GM18867 (cell line): ENCODE results near the gene RPS6KA4.

Experiments
- ATAC-seq: cut with Tn5 transposase; IDR thresholded peaks from one replicate; pipeline ENCODE4 v1.9.1; 2021; ENCODE audit warnings: mild to moderate bottlenecking, moderate library complexity; ENCODE audit not compliant: unreplicated experiment

RPS6KA4 gene

DNA sequence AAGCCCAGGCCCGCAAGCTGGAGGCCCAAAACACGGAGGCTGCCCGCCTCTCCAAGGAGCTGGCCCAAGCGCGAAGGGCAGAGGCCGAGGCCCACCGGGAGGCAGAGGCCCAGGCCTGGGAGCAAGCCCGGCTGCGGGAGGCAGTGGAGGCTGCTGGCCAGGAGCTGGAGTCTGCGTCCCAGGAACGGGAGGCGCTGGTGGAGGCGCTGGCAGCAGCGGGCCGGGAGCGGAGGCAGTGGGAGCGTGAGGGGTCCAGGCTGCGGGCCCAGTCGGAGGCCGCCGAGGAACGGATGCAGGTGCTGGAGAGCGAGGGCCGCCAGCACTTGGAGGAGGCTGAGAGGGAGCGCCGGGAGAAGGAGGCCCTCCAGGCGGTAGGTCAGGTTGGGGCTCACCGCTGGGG, 14.2 kb upstream of the RPS6KA4 start:
- no peak for ATAC-seq

- ATAC-seq, result no peak
Measured at GRCh38 chr11:64347193-64347867, 11.6 kb upstream of the RPS6KA4 start.

DNA sequence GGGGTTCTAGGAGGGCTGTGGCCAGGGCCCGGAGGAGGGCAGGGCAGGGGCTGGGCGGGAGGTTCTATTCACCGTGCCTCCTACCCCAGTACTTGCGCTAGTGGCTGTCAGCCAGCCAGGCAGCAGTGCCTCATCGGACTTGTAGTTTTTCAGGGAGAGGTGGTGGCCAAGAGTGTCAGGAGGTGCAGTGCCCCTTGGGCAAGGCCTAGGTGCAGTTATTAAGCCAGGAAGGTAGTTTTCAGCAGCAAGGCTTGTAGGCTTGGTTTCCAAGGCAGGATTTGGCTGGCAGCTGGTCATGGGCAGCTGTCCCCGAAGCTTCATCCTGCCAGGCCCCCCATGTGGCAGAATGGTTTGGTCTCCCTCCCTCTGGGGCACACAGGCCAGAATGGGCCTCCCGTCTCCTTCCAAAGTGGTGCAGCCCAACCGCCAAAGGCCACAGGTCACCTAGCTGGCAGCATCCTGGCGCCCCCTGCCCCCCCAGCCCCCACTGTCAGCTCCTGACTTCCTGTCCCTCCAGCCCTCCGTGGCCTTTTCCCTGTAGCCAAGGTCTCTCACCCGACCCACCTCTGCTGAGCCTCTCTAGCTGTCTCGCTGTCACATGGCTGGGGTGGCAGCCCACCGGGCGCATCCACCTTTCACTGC, 10.5 kb upstream of the RPS6KA4 start:
- ATAC-seq, result no peak

- ATAC-seq, result no peak
Measured at GRCh38 chr11:64349025-64349387, 10.0 kb upstream of the RPS6KA4 start.

DNA sequence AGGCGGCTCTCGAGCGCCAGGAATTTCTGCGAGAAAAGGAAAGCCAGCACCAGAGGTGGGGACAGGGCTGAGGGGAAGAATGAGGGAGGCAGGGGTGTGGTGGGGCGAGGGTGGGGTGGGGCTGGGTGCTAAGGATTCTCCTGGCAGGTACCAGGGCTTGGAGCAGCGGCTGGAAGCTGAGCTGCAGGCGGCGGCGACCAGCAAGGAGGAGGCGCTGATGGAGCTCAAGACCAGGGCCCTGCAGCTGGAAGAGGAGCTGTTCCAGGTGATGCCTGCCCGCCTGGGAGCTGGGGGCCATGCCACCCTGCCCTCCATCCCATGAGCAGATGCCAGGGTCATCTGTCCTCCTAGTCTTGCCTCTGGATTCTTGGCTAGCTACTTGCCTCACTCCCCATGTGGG, 9.6 kb upstream of the RPS6KA4 start:
- no peak for ATAC-seq

- ATAC-seq, result no peak
Measured at GRCh38 chr11:64351136-64351631, 7.8 kb upstream of the RPS6KA4 start.

- no peak for ATAC-seq
Measured at GRCh38 chr11:64352099-64352994, 6.6 kb upstream of the RPS6KA4 start.

DNA sequence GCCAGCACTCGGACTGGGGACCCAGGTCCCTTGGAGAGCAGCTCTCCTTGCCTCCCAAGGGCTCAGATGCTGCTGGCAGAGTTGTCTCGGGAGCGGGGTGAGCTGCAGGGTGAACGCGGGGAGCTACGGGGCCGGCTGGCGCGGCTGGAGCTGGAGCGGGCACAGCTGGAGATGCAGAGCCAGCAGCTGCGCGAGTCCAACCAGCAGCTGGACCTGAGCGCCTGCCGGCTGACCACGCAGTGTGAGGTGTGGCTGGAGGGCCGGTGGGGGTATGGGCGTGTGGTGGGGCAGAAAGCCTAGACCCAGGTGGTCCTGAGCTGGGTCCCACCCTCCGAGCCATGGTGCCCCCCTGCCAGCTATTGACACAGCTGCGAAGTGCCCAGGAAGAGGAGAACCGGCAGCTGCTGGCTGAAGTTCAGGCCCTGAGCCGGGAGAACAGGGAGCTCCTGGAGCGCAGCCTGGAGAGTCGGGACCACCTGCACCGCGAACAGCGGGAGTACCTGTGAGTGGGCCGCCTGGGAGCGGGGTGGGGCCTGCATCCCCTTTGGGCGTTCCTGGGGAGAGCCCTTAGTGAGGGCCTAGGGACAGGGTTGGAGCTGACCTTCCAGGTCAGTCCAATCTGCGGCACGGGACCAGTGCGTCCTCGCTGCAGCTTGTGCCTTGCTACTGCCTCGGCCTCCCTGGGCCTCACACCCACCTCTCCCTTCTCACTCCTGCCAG, 5.8 kb upstream of the RPS6KA4 start:
- ATAC-seq, result no peak

GRCh38 chr11:64353715-64354506, 5.1 kb upstream of the RPS6KA4 start:
- ATAC-seq, result no peak

- ATAC-seq, result no peak
Measured at GRCh38 chr11:64355078-64355940, 3.7 kb upstream of the RPS6KA4 start.

- ATAC-seq, result no peak
Measured at GRCh38 chr11:64356498-64357411, 2.2 kb upstream of the RPS6KA4 start.

DNA sequence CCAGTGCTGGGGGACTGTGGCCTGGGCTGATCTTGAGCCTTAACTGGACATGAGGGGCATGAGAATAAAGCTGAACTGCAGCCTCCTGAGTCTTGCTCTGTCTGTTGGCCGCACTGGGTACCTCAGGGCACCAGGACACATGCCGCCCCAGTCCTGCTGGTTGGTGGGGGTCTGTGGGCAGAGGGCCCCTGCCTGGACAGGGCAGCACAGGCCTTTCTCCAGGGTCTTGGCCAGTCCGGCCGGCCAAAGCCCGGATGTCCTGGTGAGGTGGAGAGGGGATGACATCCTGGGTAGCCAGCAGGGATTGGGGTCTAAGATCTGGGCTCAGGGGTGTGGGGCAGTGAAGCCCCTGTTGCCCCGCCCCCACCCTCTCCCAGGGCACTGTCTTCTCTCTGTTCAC, 1.5 kb upstream of the RPS6KA4 start:
- no peak for ATAC-seq

GRCh38 chr11:64357904-64358535, 942 bp upstream of the RPS6KA4 start:
- no peak for ATAC-seq

DNA sequence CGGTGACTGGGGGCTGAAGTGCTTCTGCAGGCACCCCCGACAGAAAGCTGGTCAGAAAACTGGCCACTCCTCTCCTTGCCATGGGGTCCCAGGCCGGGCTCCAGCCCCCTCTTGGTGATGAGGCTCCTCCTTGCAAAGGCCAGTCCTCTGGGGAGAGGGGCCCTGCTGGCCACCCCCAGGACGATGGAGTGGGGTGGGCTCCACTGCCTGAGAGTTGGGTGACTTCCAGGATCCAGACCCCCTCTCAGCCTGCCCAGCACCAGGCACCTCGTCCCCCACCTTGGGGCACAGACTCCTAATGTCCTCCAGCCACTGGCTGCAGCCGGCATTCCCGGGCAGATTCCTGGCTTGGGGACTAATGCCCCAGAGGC, 441 bp upstream of the RPS6KA4 start:
- ATAC-seq, result no peak

GRCh38 chr11:64359712-64360445, 917 bp downstream of the RPS6KA4 start:
- no peak for ATAC-seq

- no peak for ATAC-seq
Measured at GRCh38 chr11:64360448-64360921, 1.5 kb downstream of the RPS6KA4 start.

GRCh38 chr11:64361659-64362058, 2.7 kb downstream of the RPS6KA4 start:
- ATAC-seq, result no peak
